ENCODE measurements around the gene PPFIA4.

PPFIA4 gene

DNA sequence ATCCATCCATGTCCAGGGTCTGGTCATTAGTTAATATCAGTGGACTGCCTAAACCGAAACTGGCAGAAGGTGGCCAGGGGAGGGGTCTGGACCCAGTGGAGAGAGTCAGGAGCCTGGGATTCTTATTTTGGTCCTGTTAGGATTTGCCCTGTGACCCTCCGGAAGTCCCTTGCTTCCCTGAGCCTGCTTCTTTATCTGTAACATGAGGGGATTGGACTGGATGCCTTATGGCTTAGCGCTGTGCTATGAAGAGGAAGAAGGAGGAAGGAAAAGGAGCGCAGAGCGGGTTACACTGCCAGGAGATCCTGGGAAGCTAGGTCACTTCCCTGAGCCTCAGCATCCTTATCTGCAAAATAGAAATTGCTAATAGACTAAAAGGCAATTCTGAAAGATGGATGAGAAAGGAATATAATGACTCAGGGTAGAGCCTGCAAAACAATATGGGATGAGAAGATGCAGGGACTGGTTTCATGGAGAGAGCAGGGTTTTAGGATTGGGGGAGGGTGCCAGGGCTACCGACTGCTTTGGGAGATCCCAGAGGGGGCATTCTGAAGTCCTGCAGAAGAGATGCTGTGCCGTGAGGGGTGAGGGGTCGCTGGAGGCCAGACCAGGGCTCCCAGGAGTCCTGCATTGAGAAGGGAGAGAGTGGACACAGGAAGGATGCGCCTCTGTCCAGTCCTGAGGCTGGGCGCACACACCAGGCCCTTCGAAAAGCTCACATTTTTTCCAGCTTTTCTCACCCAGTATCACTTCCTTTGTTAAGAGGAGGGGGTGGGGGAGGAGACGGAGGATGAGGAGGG is 100.8 kb downstream of the PPFIA4 start:
- no peak for DNase-seq (ENCODE audit: low spot score)

DNA sequence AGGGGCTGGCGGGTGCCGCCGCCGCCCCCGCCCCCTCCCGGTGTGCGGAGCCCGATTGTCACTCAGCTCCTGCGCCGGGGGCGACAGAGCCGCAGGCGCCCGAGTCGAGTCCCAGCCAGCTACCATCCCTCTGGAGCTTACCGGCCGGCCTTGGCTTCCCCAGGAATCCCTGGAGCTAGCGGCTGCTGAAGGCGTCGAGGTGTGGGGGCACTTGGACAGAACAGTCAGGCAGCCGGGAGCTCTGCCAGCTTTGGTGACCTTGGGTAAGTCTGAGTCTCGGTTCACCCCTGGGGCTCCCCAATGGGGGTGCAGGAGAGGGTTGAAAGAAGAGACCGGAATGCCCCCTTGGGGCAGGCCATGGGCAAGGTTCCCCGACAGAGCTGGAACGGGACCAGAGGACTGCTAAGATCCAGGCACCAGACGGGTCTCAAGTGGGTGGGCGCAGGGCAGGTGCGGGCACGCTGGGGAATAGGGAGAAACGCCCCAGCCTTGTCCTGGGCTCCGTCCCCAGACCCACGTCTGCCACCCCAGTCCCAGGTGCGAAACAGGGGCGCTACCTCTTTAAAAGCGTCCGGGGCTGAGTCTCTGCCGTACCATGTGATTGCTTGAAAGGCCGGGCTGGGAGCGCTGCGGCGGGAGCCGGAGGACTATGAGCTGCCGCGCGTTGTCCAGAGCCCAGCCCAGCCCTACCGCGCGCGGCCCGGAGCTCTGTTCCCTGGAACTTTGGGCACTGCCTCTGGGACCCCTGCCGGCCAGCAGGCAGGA is 101.6 kb downstream of the PPFIA4 start, which contains the start of gene ADORA1:
TSS of gene ADORA1 (plus strand) at position 61 of the 765 bp plus-strand sequence. CDS start 1,116 bp downstream, outside the sequence.
- DNase-seq (ENCODE audit: low spot score), result no peak

DNA sequence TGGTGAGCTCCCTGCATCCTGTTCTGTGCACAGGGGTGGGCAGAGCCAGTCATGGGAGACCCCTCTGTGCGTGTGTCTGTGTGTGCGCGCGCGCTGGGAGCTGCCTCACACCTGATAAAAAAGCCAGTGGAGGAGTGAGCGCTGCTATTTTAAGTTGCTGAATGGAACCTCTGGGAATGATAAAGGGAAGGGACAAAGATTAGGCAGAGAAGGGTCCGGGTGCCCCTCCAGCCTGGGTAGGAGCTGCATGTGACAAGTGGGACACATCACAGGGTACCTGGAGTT is 102.1 kb downstream of the PPFIA4 start:
- DNase-seq (ENCODE audit: low spot score), result no peak
